Glomerular visceral epithelial cell (primary cell): ENCODE results near the gene RPA3.

Source experiments
- DNase-seq: peaks from one replicate; pipeline ENCODE4 v3.0.0-alpha.2; 2016; ENCODE audit errors: extremely low spot score

Gene RPA3

GRCh38 chr7:7732621-7733281, 14.3 kb upstream of the RPA3 start:
- DNase-seq = no peak

- no peak for DNase-seq
These were observed 13.3 kb upstream of the RPA3 start for GRCh38 chr7:7731732-7732131.

GRCh38 chr7:7720750-7721621, 2.6 kb upstream of the RPA3 start:
- no peak for DNase-seq

GRCh38 chr7:7720193-7720592, 1.8 kb upstream of the RPA3 start:
- no peak for DNase-seq

GRCh38 chr7:7719236-7719635, 829 bp upstream of the RPA3 start:
- peak; percentile 60 for DNase-seq

- DNase-seq = no peak
These were observed 4.7 kb downstream of the RPA3 start for GRCh38 chr7:7713730-7714129.

- no peak for DNase-seq
These were observed 7.9 kb downstream of the RPA3 start for GRCh38 chr7:7710469-7710868.

- no peak for DNase-seq
These were observed 9.1 kb downstream of the RPA3 start for GRCh38 chr7:7709291-7709690.

GRCh38 chr7:7707806-7708205, 10.6 kb downstream of the RPA3 start:
- peak; percentile 38 for DNase-seq

GRCh38 chr7:7707246-7707645, 11.2 kb downstream of the RPA3 start:
- DNase-seq = no peak

- no peak for DNase-seq
These were observed 11.7 kb downstream of the RPA3 start for GRCh38 chr7:7706556-7707172.

GRCh38 chr7:7706101-7706511, 12.3 kb downstream of the RPA3 start:
- no peak for DNase-seq

GRCh38 chr7:7705318-7705717, 13.1 kb downstream of the RPA3 start:
- DNase-seq = no peak

GRCh38 chr7:7704867-7705266, 13.5 kb downstream of the RPA3 start:
- no peak for DNase-seq

GRCh38 chr7:7703427-7703826, 15.0 kb downstream of the RPA3 start:
- DNase-seq = no peak

GRCh38 chr7:7702826-7703225, 15.6 kb downstream of the RPA3 start:
- DNase-seq = no peak

- no peak for DNase-seq
These were observed 16.9 kb downstream of the RPA3 start for GRCh38 chr7:7701527-7701926.

GRCh38 chr7:7699970-7700369, 18.4 kb downstream of the RPA3 start:
- no peak for DNase-seq

GRCh38 chr7:7699380-7699779, 19.0 kb downstream of the RPA3 start:
- no peak for DNase-seq

- no peak for DNase-seq
These were observed 19.5 kb downstream of the RPA3 start for GRCh38 chr7:7698930-7699329.

GRCh38 chr7:7696458-7697119, 21.8 kb downstream of the RPA3 start:
- peak; percentile 53 for DNase-seq

- no peak for DNase-seq
These were observed 23.1 kb downstream of the RPA3 start for GRCh38 chr7:7695111-7695817.
